Ishikawa (cell line): ENCODE data around the gene IFITM10.

Source experiments
- CEBPB ChIP-seq: IDR thresholded peaks from 2 replicates; pipeline ENCODE4 v1.6.1; 2012
- CREB1 ChIP-seq: IDR thresholded peaks from 2 replicates; pipeline ENCODE4 v1.6.1; 2012; ENCODE audit warnings: low read depth
- TEAD4 ChIP-seq: IDR thresholded peaks from 2 replicates; pipeline ENCODE4 v1.6.1; 2012
- ZBTB7A ChIP-seq: IDR thresholded peaks from 2 replicates; pipeline ENCODE4 v1.6.1; 2012; ENCODE audit warnings: low read depth

DNA sequence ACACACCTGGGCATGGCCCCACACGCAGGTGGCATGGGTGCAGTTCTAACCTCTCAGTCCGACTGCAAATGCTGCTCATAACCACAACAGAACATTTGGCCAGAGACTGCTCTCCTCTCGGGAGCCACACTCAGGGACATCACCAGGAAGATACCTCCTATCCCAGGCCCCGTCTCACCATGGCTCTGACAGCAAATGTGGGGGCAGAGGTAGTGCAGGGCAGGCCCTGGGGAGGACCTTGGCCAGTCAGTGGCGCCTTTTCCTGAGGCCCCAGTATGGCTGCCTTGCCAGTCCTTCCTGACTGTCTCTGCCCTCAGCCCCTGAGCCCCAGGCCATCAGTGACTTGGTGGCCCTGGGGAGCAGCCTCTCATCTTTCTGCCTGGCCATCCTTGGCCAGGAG is 50.6 kb downstream of the IFITM10 start:
- TF ChIP-seq ZBTB7A, result no peak
- no peak for TF ChIP-seq CEBPB
- TF ChIP-seq CREB1, result no peak
- TF ChIP-seq TEAD4, result no peak
